HCT116 (cell line): ENCODE results near the gene ARFGAP1. TPM values are rescaled to one million over a fixed set of nuclear protein-coding genes. Genes with fewer than 3 reads are reported as not detected.

Experiments
- ATAC-seq: fragments of 200-7000 bp; cut with Tn5 transposase; 2 replicates; pipeline ENCODE4 v1.9.1; 2020; ENCODE audit warnings: mild to moderate bottlenecking, moderate library complexity
- BruUV-seq: library from RNA; stranded (reverse); fragments of 400-500 nt; replicated peaks from 2 replicates; lab custom pipeline; 2021; lab: Mats Ljungman, UMichigan
- CTCF ChIA-PET: fragments of 300-600 bp; sonication (Branson Sonifier 250); formaldehyde crosslinking; loops from one replicate; lab custom pipeline; 2021; ENCODE audit warnings: antibody characterized with exemption; lab: Charles Lee
- POLR2A ChIA-PET: fragments of 300-600, 350-600 bp; sonication (Branson Sonifier 250); formaldehyde crosslinking; loops from one replicate; lab custom pipeline; 2021; ENCODE audit warnings: antibody characterized with exemption; lab: Charles Lee
- RAD21 ChIA-PET, 2 experiments: fragments of 300-600 bp; sonication (Branson Sonifier 250); formaldehyde crosslinking; loops; one replicate each; lab custom pipeline; 2023; ENCODE audit warnings: low total read pairs in 2 of 2; ENCODE audit not compliant: uncharacterized antibody in 2 of 2, unreplicated experiment in 2 of 2, low non-redundant PET in 1 of 2; lab: Charles Lee
- DNase-seq: peaks from one replicate; pipeline ENCODE4 v3.0.0-alpha.2; 2010; ENCODE audit warnings: low read depth, low spot score
- H2AFZ ChIP-seq: fragments of 200-600 bp; shearing (Covaris generic), sonication (generic); 2 replicates; pipeline ENCODE4 v1.6.1; 2017; ENCODE audit warnings: low read depth, mixed run types, mixed read lengths, antibody characterized with exemption, low read length; ENCODE audit not compliant: poor library complexity, severe bottlenecking
- H3K27ac ChIP-seq: 2 replicates; pipeline ENCODE4 v1.5.1; 2012; ENCODE audit warnings: low read depth, low read length
- H3K27me3 ChIP-seq: fragments of 200-600 bp; sonication (generic); 2 replicates; pipeline ENCODE4 v1.6.1; 2016; ENCODE audit warnings: mixed run types, low read length, mixed read lengths; ENCODE audit not compliant: insufficient read depth
- H3K36me3 ChIP-seq, 2 experiments: fragments of 200-500 bp in 1 of 2; fragments of 200-600 bp in 1 of 2; sonication (Bioruptor generic) in 1 of 2; sonication (generic) in 1 of 2; 2 replicates each; pipeline versions ENCODE4 v1.5.1 to v1.6.1; 2014 to 2016; ENCODE audit warnings: low read length in 2 of 2, inconsistent platforms in 1 of 2, mixed read lengths in 1 of 2, mixed run types in 1 of 2; ENCODE audit not compliant: insufficient read depth in 2 of 2, control insufficient read depth in 1 of 2
- H3K4me1 ChIP-seq, 2 experiments: fragments of 200-600 bp in 1 of 2; sonication (generic) in 1 of 2; 2 replicates each; pipeline versions ENCODE4 v1.5.1 to v1.6.1; 2012 to 2017; ENCODE audit warnings: low read length in 2 of 2, inconsistent platforms in 1 of 2, mild to moderate bottlenecking in 1 of 2, mixed read lengths in 1 of 2, mixed run types in 1 of 2, moderate library complexity in 1 of 2; ENCODE audit not compliant: insufficient read depth in 2 of 2, control insufficient read depth in 1 of 2
- H3K4me2 ChIP-seq: fragments of 200-600 bp; sonication (generic); 2 replicates; pipeline ENCODE4 v1.6.1; 2017; ENCODE audit warnings: mixed run types, low read length, mixed read lengths
- H3K4me3 ChIP-seq, 2 experiments: fragments of 200-600 bp in 1 of 2; sonication (generic) in 1 of 2; replicated peaks in 1 of 2; 2 replicates each; pipeline ENCODE4 v1.5.1; 2011 to 2016; ENCODE audit warnings: low read length in 2 of 2, control low read depth in 1 of 2, low read depth in 1 of 2, mild to moderate bottlenecking in 1 of 2, mixed read lengths in 1 of 2, mixed run types in 1 of 2
- H3K79me2 ChIP-seq: fragments of 200-600 bp; sonication (generic); 2 replicates; pipeline ENCODE4 v1.6.1; 2017; ENCODE audit warnings: mild to moderate bottlenecking, mixed run types, low read length, moderate library complexity, mixed read lengths; ENCODE audit not compliant: insufficient read depth
- H3K9ac ChIP-seq: fragments of 200-600 bp; sonication (generic); 2 replicates; pipeline ENCODE4 v1.6.1; 2016; ENCODE audit warnings: low read length, mixed read lengths
- H3K9me2 ChIP-seq: fragments of 200-600 bp; sonication (generic), shearing (Covaris generic); 2 replicates; pipeline ENCODE4 v1.6.1; 2017; ENCODE audit warnings: mixed run types, mild to moderate bottlenecking, moderate library complexity; ENCODE audit not compliant: insufficient read depth
- H3K9me3 ChIP-seq, 2 experiments: fragments of 200-500 bp in 1 of 2; fragments of 200-600 bp in 1 of 2; sonication (Bioruptor generic) in 1 of 2; sonication (generic) in 1 of 2; 2 replicates each; pipeline ENCODE4 v1.6.1; 2014 to 2017; ENCODE audit warnings: low read length in 2 of 2, mixed read lengths in 2 of 2, inconsistent platforms in 1 of 2, low read depth in 1 of 2, mild to moderate bottlenecking in 1 of 2, mixed run types in 1 of 2, moderate library complexity in 1 of 2; ENCODE audit not compliant: control insufficient read depth in 1 of 2, insufficient read depth in 1 of 2
- H4K20me1 ChIP-seq: fragments of 200-600 bp; sonication (generic), shearing (Covaris generic); 2 replicates; pipeline ENCODE4 v1.6.1; 2017; ENCODE audit warnings: mixed run types, mild to moderate bottlenecking, moderate library complexity; ENCODE audit not compliant: insufficient read depth
- ATF3 ChIP-seq: IDR thresholded peaks from 2 replicates; pipeline ENCODE4 v1.6.1; 2012
- CBX3 ChIP-seq: IDR thresholded peaks from 2 replicates; pipeline ENCODE4 v1.6.1; 2012; ENCODE audit warnings: low read depth
- CEBPB ChIP-seq: IDR thresholded peaks from 2 replicates; pipeline ENCODE4 v1.6.1; 2012; ENCODE audit warnings: low read depth
- POLR2A ChIP-seq: IDR thresholded peaks from 2 replicates; pipeline ENCODE4 v1.7.0; 2011; ENCODE audit warnings: borderline replicate concordance; ENCODE audit not compliant: insufficient read depth, insufficient read length; ENCODE audit errors: extremely low read depth
- POLR2AphosphoS5 ChIP-seq: IDR thresholded peaks from 2 replicates; pipeline ENCODE4 v1.6.1; 2011; ENCODE audit warnings: mild to moderate bottlenecking, low read depth, low read length, moderate library complexity
- SP1 ChIP-seq: IDR thresholded peaks from 2 replicates; pipeline ENCODE4 v1.6.1; 2012; ENCODE audit warnings: low read depth
- ZFX ChIP-seq: fragments of 450-650 bp; IDR thresholded peaks from 2 replicates; pipeline ENCODE4 v1.6.1; 2017
- ZNF274 ChIP-seq: fragments of 200-500 bp; sonication (Bioruptor generic); IDR thresholded peaks from 2 replicates; pipeline ENCODE4 v1.6.1; 2014; ENCODE audit warnings: mild to moderate bottlenecking, low read depth, low read length, inconsistent platforms
- intact Hi-C: fragments of 100-400 bp; cut with micrococcal nuclease; formaldehyde crosslinking; loops from 2 replicates; pipeline ENCODE4 v1.10.0; 2022
- total RNA-seq: library from RNA; stranded (reverse); gene quantifications from one replicate; pipeline ENCODE4 v1.2.1, GENCODE V29; 2021; ENCODE audit not compliant: unreplicated experiment

ARFGAP1 gene
- total RNA-seq, 1 experiment from 2014 or later: 94.4 TPM

- ChIA-PET CTCF (interaction anchor here (3.8 kb wide), 1 partner anchor 46 kb away, joined by 16 read pairs; no protein-coding TSS in a partner anchor), POLR2A (no interaction called here), RAD21 (no interaction called here)
- no peak overlapping the region for H3K4me2 ChIP-seq
- no peak for DNase-seq
- H3K9ac ChIP-seq: no peak overlapping the region
- no peaks in the 10 kb centered on the region for H3K36me3 ChIP-seq
- intact Hi-C loops: loop anchor here (5.0 kb wide), 1 partner anchor 37 kb away; no protein-coding TSS in a partner anchor
- H3K27ac ChIP-seq: no peak overlapping the region
- no peak for TF ChIP-seq ZNF274
- no peak for TF ChIP-seq SP1
- ATAC-seq: no peak
- H3K9me3 ChIP-seq: no peaks in the 10 kb centered on the region
- H3K9me2 ChIP-seq: no peaks in the 10 kb centered on the region
- H3K79me2 ChIP-seq: peaks cover 21% of the 10 kb centered on the region
- no peaks in the 10 kb centered on the region for H4K20me1 ChIP-seq
- no peak overlapping the region for H2AFZ ChIP-seq
- no peak overlapping the region for H3K4me3 ChIP-seq
- peaks cover 10 to 27% of the 10 kb centered on the region in 2 experiments for H3K4me1 ChIP-seq
- BruUV-seq: no TSS peak
- no peaks in the 10 kb centered on the region for H3K27me3 ChIP-seq
Measured at GRCh38 chr20:63269724-63270123, 2.9 kb upstream of the ARFGAP1 start.

GRCh38 chr20:63270606-63271325 lies 1.8 kb upstream of the ARFGAP1 start:
- ATAC-seq (no peak), DNase-seq (no peak)
- Histone ChIP-seq H3K36me3 (peaks cover 0 to under 1% of the 10 kb centered on the region in 2 experiments; a peak in 1 of 4 replicates), H3K9ac (no peak overlapping the region), H3K4me3 (no peak overlapping the region), H3K9me2 (no peaks in the 10 kb centered on the region), H3K4me2 (no peak overlapping the region), H3K9me3 (no peaks in the 10 kb centered on the region), H4K20me1 (no peaks in the 10 kb centered on the region), H3K4me1 (peaks cover 10 to 30% of the 10 kb centered on the region in 2 experiments), H3K27me3 (no peaks in the 10 kb centered on the region)
- BruUV-seq: no TSS peak
- CTCF ChIA-PET: interaction anchor here (3.8 kb wide), 1 partner anchor 47 kb away, joined by 16 read pairs; no protein-coding TSS in a partner anchor
- intact Hi-C loops: loop anchor here (5.0 kb wide), 1 partner anchor 38 kb away; no protein-coding TSS in a partner anchor
- RAD21 ChIA-PET: no interaction called here
- TF ChIP-seq CBX3: no peak
- TF ChIP-seq ATF3: no peak
- no peak for TF ChIP-seq ZNF274
- no peak for TF ChIP-seq ZFX
- TF ChIP-seq SP1: no peak
- no peak for TF ChIP-seq POLR2AphosphoS5
- no peak for TF ChIP-seq POLR2A
- TF ChIP-seq CEBPB: no peak
- TF ChIP-seq, all 23 proteins: peak for 0
- POLR2A ChIA-PET: no interaction called here
- no peak overlapping the region for H2AFZ ChIP-seq
- H3K27ac ChIP-seq: no peak overlapping the region
- H3K79me2 ChIP-seq: peaks cover 32% of the 10 kb centered on the region
